Left hindlimb (tissue), 1 donor: Measurements from ENCODE around the gene CREBBP.

ENCODE experiments used
- DNase-seq: peaks from one replicate; pipeline ENCODE4 v3.0.0-alpha.2; 2018

Gene CREBBP

DNA sequence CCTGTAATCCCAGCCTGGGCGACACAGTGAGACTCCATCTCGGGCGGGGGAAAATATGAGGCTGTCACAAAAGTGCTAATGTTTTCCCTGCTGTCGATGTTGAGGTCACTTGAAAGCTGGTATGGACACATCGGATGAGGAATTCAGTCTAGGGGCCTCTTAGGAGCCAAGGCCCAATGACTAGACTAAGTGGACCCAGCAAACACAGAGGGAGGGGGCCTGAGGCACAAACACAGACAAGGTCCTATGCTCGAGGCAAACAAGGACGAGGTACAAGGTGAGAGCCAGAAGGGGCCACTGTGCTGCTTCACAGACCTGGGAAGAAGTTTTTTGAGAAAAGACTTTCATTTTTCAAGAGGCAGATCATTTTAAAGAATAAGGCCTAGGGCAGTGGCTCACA is 178.4 kb downstream of the CREBBP start:
- no peak for DNase-seq

DNA sequence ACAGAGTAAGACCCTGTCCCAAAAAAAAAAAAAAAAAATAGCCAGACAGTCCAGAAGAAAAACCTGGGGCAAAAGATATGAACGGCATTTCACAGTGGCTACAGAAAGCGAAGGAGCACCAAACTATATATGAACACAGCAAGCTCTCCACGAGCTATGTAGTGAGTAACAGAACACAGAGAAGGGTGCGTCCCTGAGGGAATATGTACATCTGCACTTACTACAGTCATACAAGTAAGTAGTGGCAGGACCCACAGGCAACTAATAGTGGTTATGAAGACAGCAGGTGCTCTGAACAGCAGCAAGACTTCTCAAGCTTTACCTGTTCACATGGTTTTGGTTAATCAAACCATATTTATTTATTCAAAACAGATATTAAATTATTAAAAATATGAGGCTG is 179.0 kb downstream of the CREBBP start:
- DNase-seq: no peak

- DNase-seq: peak; percentile 54
Observed at GRCh38 chr16:3698941-3699340, 181.6 kb downstream of the CREBBP start.

GRCh38 chr16:3696425-3697218 is 183.9 kb downstream of the CREBBP start:
- no peak for DNase-seq

DNA sequence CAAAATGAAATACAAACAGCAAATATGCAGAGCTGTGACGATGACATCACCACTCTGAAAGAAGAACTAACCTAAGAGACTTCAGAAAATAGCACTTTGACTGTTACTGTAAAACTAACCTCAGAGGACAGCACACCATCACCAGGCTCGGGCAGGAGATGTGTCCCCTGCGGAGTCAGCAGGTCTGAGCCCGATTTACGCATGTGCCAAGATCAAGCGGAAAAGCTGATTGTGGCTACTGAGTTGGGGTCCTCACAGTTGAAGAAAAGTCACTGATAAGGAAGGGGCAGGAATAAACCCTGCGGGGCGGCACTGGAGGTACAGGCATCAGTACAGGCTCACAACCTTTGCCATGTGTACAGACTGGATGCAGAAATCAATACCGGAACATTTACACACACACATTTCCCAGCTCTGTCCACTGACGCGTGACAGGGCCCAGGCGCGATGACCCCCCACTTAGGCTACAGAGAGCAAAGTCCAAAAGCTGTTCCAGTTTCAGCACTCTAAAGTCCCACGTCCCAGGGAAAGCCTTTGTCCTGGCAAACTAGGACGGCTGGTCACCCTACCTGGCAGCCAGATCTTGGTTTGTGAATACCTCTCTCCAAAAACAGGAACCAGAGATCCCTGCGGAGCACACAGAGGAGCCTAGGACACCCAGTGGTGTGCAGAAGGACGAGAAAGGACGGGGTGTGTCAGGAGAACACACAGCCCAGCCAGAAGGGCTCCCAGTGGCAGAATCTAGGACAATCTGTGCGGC is 184.7 kb downstream of the CREBBP start:
- DNase-seq: no peak

DNA sequence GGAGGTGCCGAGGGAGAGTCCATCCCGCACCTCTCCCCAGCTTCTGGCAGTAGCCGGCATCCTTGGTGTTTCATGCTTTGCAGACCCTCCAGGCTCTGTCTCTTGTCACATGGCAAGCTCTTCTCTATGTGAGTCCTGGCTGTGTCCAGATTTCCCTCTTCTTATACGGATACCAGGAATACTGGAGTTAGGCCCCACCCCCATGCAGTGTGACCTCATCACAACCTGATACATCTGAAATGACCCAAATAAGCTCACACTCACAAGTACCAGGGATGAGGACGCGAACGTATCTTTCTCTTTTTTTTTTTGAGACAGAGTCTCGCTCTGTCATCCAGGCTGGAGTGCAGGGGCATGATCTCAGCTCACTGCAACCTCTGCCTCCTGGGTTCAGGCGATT is 186.5 kb downstream of the CREBBP start:
- DNase-seq: no peak

GRCh38 chr16:3691761-3692160 is 188.8 kb downstream of the CREBBP start:
- DNase-seq: no peak

GRCh38 chr16:3690980-3691720 is 189.4 kb downstream of the CREBBP start:
- no peak for DNase-seq

DNA sequence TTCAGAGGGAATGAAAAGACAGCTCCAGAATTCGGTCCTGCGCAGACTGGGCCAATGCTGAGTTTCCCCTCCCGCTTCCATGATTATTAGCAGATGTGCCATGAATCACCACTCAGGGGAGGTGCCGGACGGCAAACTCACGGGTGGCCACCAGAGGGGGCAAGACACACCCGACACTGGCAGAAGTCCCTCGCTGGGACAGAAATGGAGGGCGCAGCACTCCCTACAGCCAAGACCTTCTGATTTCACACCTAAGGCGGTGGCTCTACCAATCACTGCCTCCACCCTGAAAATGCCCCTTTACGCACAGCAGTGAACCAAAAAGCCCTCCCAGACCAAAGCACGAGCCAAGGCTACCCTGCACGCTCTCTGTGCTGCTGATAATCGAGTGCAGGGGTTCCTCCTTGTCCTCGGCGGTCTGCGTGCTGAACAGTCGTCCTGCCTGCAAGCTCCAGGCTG is 190.0 kb downstream of the CREBBP start:
- DNase-seq: peak; percentile 95

GRCh38 chr16:3689731-3690130 is 190.8 kb downstream of the CREBBP start:
- DNase-seq: no peak

GRCh38 chr16:3687792-3688191 is 192.7 kb downstream of the CREBBP start:
- DNase-seq: no peak

GRCh38 chr16:3687021-3687420 is 193.5 kb downstream of the CREBBP start:
- no peak for DNase-seq

- DNase-seq: peak; percentile 56
Observed at GRCh38 chr16:3681206-3681605, 199.3 kb downstream of the CREBBP start.

- no peak for DNase-seq
Observed at GRCh38 chr16:3677994-3678393, 202.5 kb downstream of the CREBBP start.

DNA sequence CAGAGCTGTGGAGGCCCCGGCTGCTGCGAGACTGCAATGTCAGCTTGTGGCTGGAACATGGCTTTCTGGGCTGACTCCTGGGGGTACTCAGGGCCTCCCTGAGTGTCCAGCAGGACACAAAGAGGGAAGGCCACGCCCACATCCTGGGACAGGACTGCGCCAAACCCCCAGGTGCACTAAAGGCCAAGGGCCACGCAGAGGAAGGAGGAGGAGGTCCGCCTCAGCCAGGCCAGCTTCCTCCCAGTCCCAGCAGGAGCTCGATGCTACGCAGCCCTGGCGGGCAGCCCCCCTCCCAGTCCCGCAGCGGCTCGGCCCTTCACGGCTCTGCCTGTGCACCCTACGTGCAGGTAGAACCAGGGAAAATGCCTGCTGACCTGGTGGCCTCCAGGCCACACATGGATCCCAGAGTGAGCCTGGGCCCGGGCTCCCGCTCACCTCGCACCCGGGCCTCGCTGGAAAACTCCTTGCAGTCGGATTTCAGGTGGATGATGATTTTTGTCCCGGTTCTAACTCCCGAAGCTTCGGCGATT is 204.8 kb downstream of the CREBBP start:
- no peak for DNase-seq
